Measurements from ENCODE around the gene KDM1B. TPM values are rescaled to one million over a fixed set of nuclear protein-coding genes. Genes with fewer than 3 reads are reported as not detected.

Gene KDM1B
- total RNA-seq, 1 donor from 2014 or later: 20.7 TPM

GRCh38 chr6:18261877-18262276 is 106.7 kb downstream of the KDM1B start:
- H3K27me3 Mint-ChIP-seq: no peaks in the 10 kb centered on the region
- TF ChIP-seq CTCF (conservative IDR thresholded peaks at IDR 0.05): no peak
- peaks cover 36% of the 10 kb centered on the region for H3K4me1 Mint-ChIP-seq (ENCODE audit: unreplicated experiment)
- H3K27ac Mint-ChIP-seq: peak overlapping the region; percentile 17
- peaks cover 35% of the 10 kb centered on the region for H3K36me3 Mint-ChIP-seq
- H3K4me3 Mint-ChIP-seq: peak overlapping the region; percentile 94
- no peak for DNase-seq (ENCODE audit: extremely low spot score, unreplicated experiment)
- H3K9me3 Mint-ChIP-seq: no peaks in the 10 kb centered on the region

DNA sequence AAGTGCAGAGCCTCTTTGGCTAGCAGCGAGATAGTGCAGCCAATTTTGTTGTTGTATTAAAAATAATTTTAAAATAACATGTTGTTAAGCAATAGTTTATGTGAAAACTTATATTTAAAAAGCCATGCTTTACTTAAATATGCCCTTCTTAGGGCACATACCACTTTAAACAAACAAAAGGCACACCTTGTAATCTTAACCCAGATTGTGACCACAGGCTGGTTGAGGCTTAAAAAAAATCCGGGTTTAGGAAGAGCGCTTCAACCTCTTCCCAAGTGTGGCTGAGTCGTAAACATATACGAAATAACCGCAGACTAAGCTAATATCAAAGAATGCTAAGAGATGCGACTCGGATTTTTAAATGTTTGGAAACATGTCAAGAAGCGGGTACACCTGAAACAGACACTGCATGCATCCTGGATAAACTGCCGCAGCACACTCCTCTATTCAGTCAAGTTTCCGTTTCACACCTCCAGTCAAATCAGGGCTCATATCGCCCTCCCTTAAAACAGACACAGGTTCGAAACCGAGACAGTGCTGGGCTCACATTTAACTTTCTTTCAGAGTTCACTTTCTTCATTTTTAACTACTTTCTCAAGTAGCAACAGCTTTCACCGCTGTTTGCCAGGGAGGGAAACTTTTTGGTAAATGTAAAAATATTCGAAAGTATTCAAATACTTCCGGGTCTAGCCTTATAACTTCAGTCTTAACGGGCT is 107.6 kb downstream of the KDM1B start:
- Mint-ChIP-seq H3K36me3 (peaks cover 31% of the 10 kb centered on the region), H3K27ac (peak overlapping the region; percentile 93), H3K4me3 (peak overlapping the region; percentile 94), H3K27me3 (no peaks in the 10 kb centered on the region), H3K9me3 (no peaks in the 10 kb centered on the region), H3K4me1 (ENCODE audit: unreplicated experiment) (peaks cover 36% of the 10 kb centered on the region)
- TF ChIP-seq CTCF (conservative IDR thresholded peaks at IDR 0.05): no peak
- DNase-seq (ENCODE audit: extremely low spot score, unreplicated experiment): no peak

GRCh38 chr6:18263418-18264218 is 108.4 kb downstream of the KDM1B start:
- Mint-ChIP-seq H3K4me1 (ENCODE audit: unreplicated experiment) (peaks cover 36% of the 10 kb centered on the region), H3K36me3 (peaks cover 31% of the 10 kb centered on the region), H3K9me3 (no peaks in the 10 kb centered on the region), H3K27ac (peak overlapping the region; percentile 93), H3K27me3 (no peaks in the 10 kb centered on the region), H3K4me3 (peak overlapping the region; percentile 94)
- no peak for DNase-seq (ENCODE audit: extremely low spot score, unreplicated experiment)
- no peak for TF ChIP-seq CTCF (conservative IDR thresholded peaks at IDR 0.05)

- no peaks in the 10 kb centered on the region for H3K9me3 Mint-ChIP-seq
- TF ChIP-seq CTCF (conservative IDR thresholded peaks at IDR 0.05): peak; percentile 74
- H3K4me1 Mint-ChIP-seq (ENCODE audit: unreplicated experiment): peaks cover 36% of the 10 kb centered on the region
These were observed 109.1 kb downstream of the KDM1B start, which contains the start of gene DEK for GRCh38 chr6:18264219-18264922. DEK (minus strand) TSS chr6:18264530; CDS start chr6:18263987, 543 bp downstream.

DNA sequence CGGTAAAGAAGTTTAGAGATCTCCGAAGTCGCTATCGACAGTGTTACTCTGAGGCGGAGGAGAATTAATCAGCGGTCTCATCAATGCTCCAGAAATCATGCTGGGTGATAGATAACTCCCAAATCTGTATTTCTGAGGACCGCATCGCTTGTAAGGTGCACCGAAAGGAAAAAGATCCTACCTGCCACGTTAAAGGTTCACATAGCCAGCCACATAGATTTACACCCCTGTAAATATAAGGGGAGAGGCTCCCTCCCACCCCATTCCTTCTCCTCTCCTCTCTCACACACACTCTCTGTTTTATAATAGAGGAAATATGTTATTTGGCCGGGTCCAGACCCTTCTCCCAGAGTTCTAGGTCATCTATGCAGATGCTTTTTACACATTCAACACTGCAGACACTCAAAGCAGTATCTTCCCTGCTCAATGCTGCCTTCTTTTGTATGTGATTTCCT is 109.7 kb downstream of the KDM1B start:
- peak; percentile 22 for TF ChIP-seq CTCF (conservative IDR thresholded peaks at IDR 0.05)
- DNase-seq (ENCODE audit: extremely low spot score, unreplicated experiment): no peak
- H3K36me3 Mint-ChIP-seq: peaks cover 25% of the 10 kb centered on the region
- peak overlapping the region; percentile 91 for H3K27ac Mint-ChIP-seq
- H3K4me3 Mint-ChIP-seq: peak overlapping the region; percentile 94
- peaks cover 36% of the 10 kb centered on the region for H3K4me1 Mint-ChIP-seq (ENCODE audit: unreplicated experiment)
- no peaks in the 10 kb centered on the region for H3K27me3 Mint-ChIP-seq
- no peaks in the 10 kb centered on the region for H3K9me3 Mint-ChIP-seq

More at GRCh38 chr6:18264219-18264922, 109.1 kb downstream of the KDM1B start, which contains the start of gene DEK:
- DNase-seq (ENCODE audit: extremely low spot score, unreplicated experiment): peak; percentile 90
- Mint-ChIP-seq H3K36me3 (peaks cover 31% of the 10 kb centered on the region), H3K27me3 (no peaks in the 10 kb centered on the region), H3K4me3 (peak within 1 kb of the TSS; percentile 94), H3K27ac (peak within 1 kb of the TSS; percentile 93)

Data from type B pancreatic cell (in vitro differentiated cells).